GM10266 (cell line): ENCODE data around the gene KREMEN1.

Experiments used
- DNase-seq: peaks from one replicate; pipeline ENCODE4 v3.0.0; 2012; ENCODE audit errors: extremely low spot score
- TF ChIP-seq, protein P1 (sequence below): IDR thresholded peaks from 2 replicates; pipeline ENCODE4 v1.5.1; 2012; ENCODE audit warnings: mild to moderate bottlenecking, low read depth; ENCODE audit not compliant: control insufficient read depth, insufficient read depth; ENCODE audit errors: missing control alignments

The KREMEN1 gene

DNA sequence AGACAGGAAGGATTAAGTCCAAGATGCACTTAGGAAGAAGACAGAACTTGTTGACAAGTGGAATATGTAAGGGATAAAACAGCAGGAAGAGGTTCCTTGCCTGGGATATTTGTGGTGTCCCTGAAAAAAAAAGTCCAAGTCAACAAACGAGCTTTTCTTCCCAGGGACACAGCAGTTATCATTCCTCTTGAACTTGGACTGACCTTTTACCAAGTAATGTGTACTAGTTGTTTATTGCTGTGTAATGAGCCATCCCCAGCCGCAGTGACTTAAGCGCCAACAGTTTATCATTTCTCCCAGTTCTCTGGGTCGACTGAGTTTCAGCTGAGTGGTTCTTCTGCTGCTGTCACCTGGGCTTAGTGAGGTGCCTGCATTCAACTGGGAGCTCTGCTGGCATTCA, 37.0 kb downstream of the KREMEN1 start:
- DNase-seq = no peak
- TF ChIP-seq, protein P1, sequence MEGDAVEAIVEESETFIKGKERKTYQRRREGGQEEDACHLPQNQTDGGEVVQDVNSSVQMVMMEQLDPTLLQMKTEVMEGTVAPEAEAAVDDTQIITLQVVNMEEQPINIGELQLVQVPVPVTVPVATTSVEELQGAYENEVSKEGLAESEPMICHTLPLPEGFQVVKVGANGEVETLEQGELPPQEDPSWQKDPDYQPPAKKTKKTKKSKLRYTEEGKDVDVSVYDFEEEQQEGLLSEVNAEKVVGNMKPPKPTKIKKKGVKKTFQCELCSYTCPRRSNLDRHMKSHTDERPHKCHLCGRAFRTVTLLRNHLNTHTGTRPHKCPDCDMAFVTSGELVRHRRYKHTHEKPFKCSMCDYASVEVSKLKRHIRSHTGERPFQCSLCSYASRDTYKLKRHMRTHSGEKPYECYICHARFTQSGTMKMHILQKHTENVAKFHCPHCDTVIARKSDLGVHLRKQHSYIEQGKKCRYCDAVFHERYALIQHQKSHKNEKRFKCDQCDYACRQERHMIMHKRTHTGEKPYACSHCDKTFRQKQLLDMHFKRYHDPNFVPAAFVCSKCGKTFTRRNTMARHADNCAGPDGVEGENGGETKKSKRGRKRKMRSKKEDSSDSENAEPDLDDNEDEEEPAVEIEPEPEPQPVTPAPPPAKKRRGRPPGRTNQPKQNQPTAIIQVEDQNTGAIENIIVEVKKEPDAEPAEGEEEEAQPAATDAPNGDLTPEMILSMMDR = no peak

DNA sequence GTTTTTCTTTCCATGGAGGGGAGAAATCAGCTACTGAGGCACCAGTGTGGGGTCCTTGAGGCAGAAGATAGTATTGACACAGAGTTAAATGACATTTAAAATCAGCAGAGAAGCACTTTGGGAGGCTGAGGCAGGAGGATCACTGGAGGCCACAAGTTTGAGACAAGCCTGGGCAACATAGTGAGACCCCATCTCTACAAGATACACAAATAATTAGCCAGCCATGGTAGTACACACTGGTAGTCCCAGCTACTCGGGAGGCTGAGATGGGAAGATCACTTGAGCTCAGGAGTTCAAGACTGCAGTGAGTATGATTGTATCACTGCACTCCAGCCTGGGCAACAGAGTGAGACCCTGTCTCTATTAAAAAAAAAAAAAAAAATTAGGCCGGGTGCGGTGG, 38.1 kb downstream of the KREMEN1 start:
- TF ChIP-seq, protein P1 = no peak
- DNase-seq = no peak

DNA sequence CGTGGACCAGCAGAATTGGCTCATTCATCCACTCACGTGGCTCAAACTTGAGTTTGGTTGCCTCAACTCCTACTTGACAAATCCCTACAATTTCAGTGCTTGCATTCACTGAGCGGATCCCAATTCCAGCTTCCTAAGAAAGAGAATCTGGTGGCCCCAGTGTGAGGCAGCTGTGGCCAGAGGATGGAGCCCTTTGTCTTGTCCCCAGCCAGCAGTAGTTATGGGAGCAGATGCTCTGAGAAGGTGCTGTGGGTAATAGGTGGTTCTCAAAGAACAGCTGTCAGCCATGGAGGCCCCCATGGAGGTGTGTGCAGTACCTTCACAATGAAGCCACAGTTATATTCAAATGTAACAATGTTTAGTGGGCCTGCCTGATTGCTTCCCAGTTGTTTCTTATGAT, 39.3 kb downstream of the KREMEN1 start:
- TF ChIP-seq, protein P1 = peak; percentile 10
- DNase-seq = no peak

- TF ChIP-seq, protein P1 = no peak
- DNase-seq = no peak
These were observed 39.8 kb downstream of the KREMEN1 start for GRCh38 chr22:29112681-29113080.

DNA sequence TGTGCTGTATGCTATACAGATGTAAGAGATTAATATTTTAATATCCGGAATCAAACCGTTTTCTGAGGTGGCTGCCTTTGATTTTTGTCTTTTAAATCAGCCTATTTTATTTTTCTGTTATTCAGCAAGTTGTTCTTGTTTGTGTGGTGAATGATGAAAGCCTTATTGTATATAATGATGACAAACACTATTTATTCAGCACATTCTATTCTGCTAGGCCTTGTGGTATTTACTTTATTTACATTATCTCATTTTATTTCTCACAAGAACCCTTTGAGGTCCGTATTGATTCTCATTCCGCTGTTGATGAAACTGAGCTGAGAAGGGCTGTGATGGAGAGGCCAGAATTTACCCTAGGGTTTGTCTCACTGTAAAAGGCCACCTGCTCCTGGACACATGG, 40.5 kb downstream of the KREMEN1 start:
- DNase-seq = no peak
- TF ChIP-seq, protein P1 = no peak

- TF ChIP-seq, protein P1 = no peak
- no peak for DNase-seq
These were observed 41.6 kb downstream of the KREMEN1 start for GRCh38 chr22:29114392-29114791.

- no peak for DNase-seq
- TF ChIP-seq, protein P1 = no peak
These were observed 43.0 kb downstream of the KREMEN1 start for GRCh38 chr22:29115682-29116288.
